ENCODE results near the gene GABRG3. TPM values are rescaled to one million over a fixed set of nuclear protein-coding genes. Genes with fewer than 3 reads are reported as not detected.

Gene GABRG3
- total and polyA plus RNA-seq, 2 of the 4 experiments (the other 2 are of a cell fraction): not detected

- Histone ChIP-seq H3K27ac (ENCODE audit: insufficient read depth, low read length) (no peak overlapping the region), H4K5ac (ENCODE audit: low read depth, low read length) (no peak overlapping the region), H4K91ac (ENCODE audit: insufficient read depth, low read depth, low read length) (no peak overlapping the region), H3K4me2 (ENCODE audit: low read depth, low read length) (no peak overlapping the region), H3K4me1 (ENCODE audit: control insufficient read depth, insufficient read depth, low read length) (no peaks in the 10 kb centered on the region), H2AFZ (replicated peaks; ENCODE audit: low read length, poor library complexity) (no peak overlapping the region), H2AK9ac (replicated peaks; ENCODE audit: low read depth, low read length, poor library complexity) (no peak overlapping the region), H2BK20ac (ENCODE audit: low read depth, low read length) (no peak overlapping the region), H2AK5ac (ENCODE audit: low read depth, low read length) (no peak overlapping the region), H3K36me3 (ENCODE audit: control insufficient read depth, insufficient read depth, low read length) (no peaks in the 10 kb centered on the region), H3K27me3 (ENCODE audit: control insufficient read depth, insufficient read depth, low read length) (no peaks in the 10 kb centered on the region), H2BK120ac (ENCODE audit: low read depth, low read length) (no peak overlapping the region), H3K9ac (ENCODE audit: low read depth, low read length) (no peak overlapping the region), H4K8ac (ENCODE audit: low read depth in 2 of 2, low read length in 2 of 2) (no peak overlapping the region), H3K23ac (ENCODE audit: low read depth, low read length) (no peak overlapping the region), H3K4ac (ENCODE audit: low read depth, low read length) (no peak overlapping the region), H2BK5ac (ENCODE audit: low read depth, low read length, poor library complexity, severe bottlenecking) (no peak overlapping the region), H3K14ac (replicated peaks; ENCODE audit: low read depth, low read length) (no peak overlapping the region), H3K9me1 (ENCODE audit: insufficient read depth, low read length) (no peaks in the 10 kb centered on the region), H3K4me3 (ENCODE audit: insufficient read depth, low read depth, low read length) (no peak overlapping the region), H3K18ac (ENCODE audit: low read depth, low read length) (no peak overlapping the region), H3K56ac (ENCODE audit: extremely low read depth, insufficient read depth, low read length) (no peak overlapping the region), H3K9me3 (ENCODE audit: control insufficient read depth, insufficient read depth, low read length) (peaks cover 19% of the 10 kb centered on the region), H2BK15ac (ENCODE audit: low read depth, low read length) (no peak overlapping the region), H4K20me1 (ENCODE audit: insufficient read depth, low read length) (no peaks in the 10 kb centered on the region), H3K79me1 (ENCODE audit: low read depth in 1 of 2, low read length in 2 of 2) (no peaks in the 10 kb centered on the region)
- dilution Hi-C loops (cut with HindIII; ENCODE audit: low sequenced_read_pairs, unreplicated experiment) (no loop called here), intact Hi-C loops (cut with micrococcal nuclease) (no loop called here), in situ Hi-C loops (cut with MboI; ENCODE audit: low sequenced_read_pairs) (no loop called here)
- ChIA-PET CTCF (interaction anchor here (0.5 kb wide), 1 partner anchor 14 kb away, joined by 5 read pairs; no protein-coding TSS in a partner anchor), POLR2A (ENCODE audit: unreplicated experiment) (no interaction called here)
- DNase-seq (no peak), ATAC-seq (ENCODE audit: low read depth) (no peak)
- WGBS, 2 experiments (ENCODE audit: extremely low coverage in 2 of 2, insufficient read length in 1 of 2): no CpG with 5 or more reads among the region's 5 CpGs
- no peak for TF ChIP-seq USF2 (IDR thresholded peaks at IDR 0.05; ENCODE audit: low read depth, low read length)
- no peak for TF ChIP-seq RFX5 (IDR thresholded peaks at IDR 0.05; ENCODE audit: low read depth, low read length)
- TF ChIP-seq MXI1 (IDR thresholded peaks at IDR 0.05; ENCODE audit: borderline replicate concordance, low read depth, low read length): no peak
- no peak for TF ChIP-seq RCOR1 (IDR thresholded peaks at IDR 0.05; ENCODE audit: insufficient replicate concordance, low read length)
- no peak for TF ChIP-seq ELK1 (IDR thresholded peaks at IDR 0.05; ENCODE audit: borderline replicate concordance, low read depth, low read length)
- TF ChIP-seq RAD21 (IDR thresholded peaks at IDR 0.05; ENCODE audit: low read length): no peak
- TF ChIP-seq FOS (IDR thresholded peaks at IDR 0.05; ENCODE audit: low read depth, low read length): no peak
- no peak for TF ChIP-seq POLR2A (IDR thresholded peaks at IDR 0.05; ENCODE audit: low read depth, low read length)
- TF ChIP-seq NFE2L2 (IDR thresholded peaks at IDR 0.05; ENCODE audit: low read depth, low read length): no peak
- TF ChIP-seq MAFK (IDR thresholded peaks at IDR 0.05; ENCODE audit: low read depth, low read length): no peak
- BruUV-seq (replicated peaks): no TSS peak
These were observed 390.5 kb downstream of the GABRG3 start for GRCh38 chr15:27361438-27361837.

All from IMR-90 (cell line).